H1 (cell line): Measurements from ENCODE around the gene PARD3. TPM values are rescaled to one million over a fixed set of nuclear protein-coding genes. Genes with fewer than 3 reads are reported as not detected.

Experiments
- CEBPB ChIP-seq: IDR thresholded peaks from 2 replicates; pipeline ENCODE4 v1.6.1; 2012; ENCODE audit warnings: low read depth, low read length
- POLR2A ChIP-seq, 2 experiments: IDR thresholded peaks; 1 replicate in 1 of 2; 2 replicates in 1 of 2; pipeline ENCODE4 v1.6.1; 2011; ENCODE audit warnings: low read depth in 2 of 2, low read length in 2 of 2, mild to moderate bottlenecking in 2 of 2; ENCODE audit errors: control extremely low read depth in 1 of 2
- RBBP5 ChIP-seq: IDR thresholded peaks from 2 replicates; pipeline ENCODE4 v1.7.1; 2012; ENCODE audit warnings: low read depth, mild to moderate bottlenecking, inconsistent platforms, low read length, moderate library complexity, borderline replicate concordance
- RFX5 ChIP-seq: IDR thresholded peaks from 2 replicates; pipeline ENCODE4 v1.6.1; 2011; ENCODE audit warnings: low read depth, low read length, improper control_type of control experiment, borderline replicate concordance
- RNF2 ChIP-seq: fragments of 200-900, 300-1000 bp; sonication (generic); IDR thresholded peaks from 2 replicates; pipeline ENCODE4 v1.7.1; 2016; ENCODE audit warnings: borderline replicate concordance, low read depth, mild to moderate bottlenecking, antibody characterized with exemption, low read length; ENCODE audit not compliant: poor library complexity, severe bottlenecking; ENCODE audit errors: missing control alignments
- SP1 ChIP-seq: IDR thresholded peaks from 2 replicates; pipeline ENCODE4 v1.6.1; 2011; ENCODE audit warnings: low read depth, low read length
- polyA plus RNA-seq, 7 experiments: library from polyadenylated mRNA; depleted of rRNA in 3 of 7; stranded (reverse) in 5 of 7; unstranded in 2 of 7; fragments of >200 nt in 5 of 7; fragments of 200-250 nt in 2 of 7; gene quantifications; 1 replicate in 5 of 7; 2 replicates in 1 of 7; 4 replicates in 1 of 7; pipeline versions ENCODE4 v1.2.1 to v1.2.3, GENCODE V29; 2011 to 2013; ENCODE audit warnings: missing spikeins in 2 of 7, mixed read lengths in 2 of 7
- total RNA-seq: library from RNA; stranded (reverse); fragmentation: NEBNext Ultra II Directional; extraction: Animal tissue kit (Norgen Biotek cat#: 25700); gene quantifications from 2 replicates; pipeline ENCODE4 v1.2.1, GENCODE V29; 2021
- TF ChIP-seq, protein P1 (sequence below): IDR thresholded peaks from 2 replicates; pipeline ENCODE4 v1.6.1; 2012; ENCODE audit warnings: inconsistent platforms

PARD3 gene
- total and polyA plus RNA-seq, 2 of the 8 experiments (the other 6 are each of a cell fraction or from before 2014, with no cell fraction given) = 19.7 to 49.1 TPM

- TF ChIP-seq RNF2 (no peak), CEBPB (no peak), POLR2A (IDR thresholded peaks at IDR 0.05; ENCODE audit: control extremely low read depth in 1 of 2, low read depth in 2 of 2, low read length in 2 of 2) (no peak), RBBP5 (no peak), RFX5 (no peak), SP1 (no peak)
- TF ChIP-seq, protein P1, sequence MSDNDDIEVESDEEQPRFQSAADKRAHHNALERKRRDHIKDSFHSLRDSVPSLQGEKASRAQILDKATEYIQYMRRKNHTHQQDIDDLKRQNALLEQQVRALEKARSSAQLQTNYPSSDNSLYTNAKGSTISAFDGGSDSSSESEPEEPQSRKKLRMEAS = no peak
- TF ChIP-seq, all 59 proteins: peak for 0
These were observed 386.6 kb downstream of the PARD3 start (continued) for GRCh38 chr10:34428501-34428900.
